AG04449 (cell line): Measurements from ENCODE around the gene AQP6.

Experiments used
- CTCF ChIA-PET: fragments of 350-600 bp; formaldehyde crosslinking; extraction: SDS; loops from one replicate; lab custom pipeline; 2021; ENCODE audit warnings: antibody characterized with exemption; lab: Yijun Ruan, JAX
- POLR2A ChIA-PET: fragments of 400-600, 350-600 bp; formaldehyde crosslinking; extraction: SDS; loops from one replicate; lab custom pipeline; 2020; ENCODE audit warnings: antibody characterized with exemption, inconsistent platforms; lab: Yijun Ruan, JAX
- DNase-seq: peaks from one replicate; pipeline ENCODE4 v3.0.0-alpha.2; 2010; ENCODE audit warnings: low read depth, low spot score
- H3K4me3 ChIP-seq: 2 replicates; pipeline ENCODE4 v1.5.1; 2011; ENCODE audit warnings: low read depth, mild to moderate bottlenecking, control low read depth, low read length
- CTCF ChIP-seq: IDR thresholded peaks from one replicate; pipeline ENCODE4 v1.5.1; 2011; ENCODE audit warnings: mild to moderate bottlenecking, moderate library complexity, low read length, control low read depth, inconsistent platforms; ENCODE audit not compliant: insufficient read depth; ENCODE audit errors: missing control alignments

Gene AQP6

GRCh38 chr12:49967042-49967776, 5.5 kb upstream of the AQP6 start:
- peak overlapping the region; percentile 56 for H3K4me3 ChIP-seq
- peak; percentile 96 for TF ChIP-seq CTCF
- POLR2A ChIA-PET, result interaction anchor here (0.7 kb wide), 2 partner anchors 103 to 200 kb away, joined by 4 to 5 read pairs; partner anchors contain the start of gene CERS5
- CTCF ChIA-PET, result interaction anchor here (0.6 to 26.8 kb wide), 54 partner anchors 8 to 669 kb away, joined by 3 to 1042 read pairs (median 6); partner anchors contain the start of genes AQP2, BCDIN3D, COX14 and RACGAP1
- DNase-seq, result no peak

- H3K4me3 ChIP-seq, result peak overlapping the region; percentile 56
- DNase-seq, result no peak
- ChIA-PET POLR2A (no interaction called here), CTCF (interaction anchor here (0.6 to 26.8 kb wide), 43 partner anchors 9 to 669 kb away, joined by 3 to 1042 read pairs (median 9); partner anchors contain the start of genes AQP2, COX14, RACGAP1 and SMARCD1)
- TF ChIP-seq CTCF, result no peak
Observed at GRCh38 chr12:49967777-49968250, 4.9 kb upstream of the AQP6 start.

- no peak for TF ChIP-seq CTCF
- ChIA-PET CTCF (interaction anchor here (0.6 to 26.8 kb wide), 24 partner anchors 9 to 346 kb away, joined by 3 to 1042 read pairs (median 24); partner anchors contain the start of genes AQP2, COX14, RACGAP1 and SMARCD1), POLR2A (no interaction called here)
- DNase-seq, result no peak
- H3K4me3 ChIP-seq, result no peak overlapping the region
Observed at GRCh38 chr12:49968471-49968870, 4.3 kb upstream of the AQP6 start.

GRCh38 chr12:49969027-49969426, 3.7 kb upstream of the AQP6 start:
- no peak overlapping the region for H3K4me3 ChIP-seq
- ChIA-PET POLR2A (no interaction called here), CTCF (interaction anchor here (0.9 to 26.8 kb wide), 20 partner anchors 10 to 345 kb away, joined by 3 to 1042 read pairs (median 40); partner anchors contain the start of genes AQP2, RACGAP1 and SMARCD1)
- no peak for TF ChIP-seq CTCF
- no peak for DNase-seq

- ChIA-PET POLR2A (no interaction called here), CTCF (interaction anchor here (0.9 to 26.8 kb wide), 19 partner anchors 10 to 345 kb away, joined by 4 to 1042 read pairs (median 42); partner anchors contain the start of genes AQP2, AQP5, RACGAP1 and SMARCD1)
- H3K4me3 ChIP-seq, result no peak overlapping the region
- no peak for DNase-seq
- TF ChIP-seq CTCF, result no peak
Observed at GRCh38 chr12:49969651-49970429, 2.9 kb upstream of the AQP6 start.
